A549 (cell line): Measurements from ENCODE around the gene TRMT1. TPM values are rescaled to one million over a fixed set of nuclear protein-coding genes. Genes with fewer than 3 reads are reported as not detected.

Source experiments
- ATAC-seq, 2 experiments: fragments of 200-7000 bp in 1 of 2; fragments of >200 bp in 1 of 2; cut with Nextera tagmentation in 1 of 2; cut with Tn5 transposase in 1 of 2; 3 replicates each; pipeline versions ENCODE4 v1.8.0 to v1.9.1; 2018 to 2020; ENCODE audit warnings: mild to moderate bottlenecking in 1 of 2, moderate library complexity in 1 of 2
- CTCF ChIA-PET: fragments of 300-600 bp; sonication (Branson Sonifier 250); formaldehyde crosslinking; extraction: SDS; loops from one replicate; lab custom pipeline; 2021; ENCODE audit warnings: antibody characterized with exemption, inconsistent platforms; lab: Yijun Ruan, JAX
- POLR2A ChIA-PET: fragments of 350-600 bp; formaldehyde crosslinking; extraction: SDS; loops from one replicate; lab custom pipeline; 2021; ENCODE audit warnings: antibody characterized with exemption, inconsistent platforms; lab: Yijun Ruan, JAX
- DNase-seq, 2 experiments: peaks; one replicate each; pipeline versions ENCODE4 v3.0.0 to v3.0.0-alpha.2; 2011 to 2016; ENCODE audit warnings: low read depth in 1 of 2, low spot score in 1 of 2
- FAIRE-seq: peaks from 2 replicates; lab custom pipeline; 2011; peaks lifted over from hg19 to GRCh38; lab: Jason Lieb, UNC
- H3K27ac ChIP-seq, 2 experiments: fragments of >200 bp; sonication (Bioruptor Twin); formaldehyde crosslinking; 3 replicates each; pipeline ENCODE4 v1.5.1; 2016 to 2017
- H3K4me1 ChIP-seq: fragments of >200 bp; sonication (Bioruptor Twin); formaldehyde crosslinking; 3 replicates; pipeline ENCODE4 v1.6.1; 2016
- H3K4me2 ChIP-seq: fragments of >200 bp; sonication (Bioruptor Twin); formaldehyde crosslinking; 3 replicates; pipeline ENCODE4 v1.6.1; 2016
- H3K4me3 ChIP-seq: fragments of >200 bp; sonication (Bioruptor Twin); formaldehyde crosslinking; 3 replicates; pipeline ENCODE4 v1.5.1; 2016
- H3K9me3 ChIP-seq: fragments of >200 bp; sonication (Bioruptor Twin); formaldehyde crosslinking; 3 replicates; pipeline ENCODE4 v1.6.1; 2016
- ATOH8 ChIP-seq: fragments of 250-450 bp; sonication (Bioruptor Pico); IDR thresholded peaks from 2 replicates; pipeline ENCODE4 v1.5.0; 2020; ENCODE audit warnings: low read depth, mild to moderate bottlenecking, moderate library complexity
- BCL3 ChIP-seq: fragments of >200 bp; sonication (Bioruptor Twin); formaldehyde crosslinking; IDR thresholded peaks from 3 replicates; pipeline ENCODE4 v1.6.1; 2016
- BHLHE40 ChIP-seq: IDR thresholded peaks from 2 replicates; pipeline ENCODE4 v1.6.1; 2012; ENCODE audit warnings: low read depth, low read length, inconsistent platforms
- CBX2 ChIP-seq: fragments of 200-600 bp; sonication (generic); IDR thresholded peaks from 2 replicates; pipeline ENCODE4 v1.6.1; 2016; ENCODE audit warnings: low read depth, mild to moderate bottlenecking, borderline replicate concordance
- CTCF ChIP-seq: fragments of >200 bp; sonication (Bioruptor Twin); formaldehyde crosslinking; IDR thresholded peaks from 3 replicates; pipeline ENCODE4 v1.5.1; 2016
- FOSB ChIP-seq: fragments of 250-450 bp; sonication (Bioruptor Pico); IDR thresholded peaks from 2 replicates; pipeline ENCODE4 v1.5.0; 2020; ENCODE audit warnings: mild to moderate bottlenecking, moderate library complexity
- FOXS1 ChIP-seq: fragments of 250-450 bp; sonication (Bioruptor Pico); IDR thresholded peaks from 2 replicates; pipeline ENCODE4 v1.5.0; 2020; ENCODE audit warnings: mild to moderate bottlenecking, moderate library complexity
- HOXB5 ChIP-seq: fragments of 250-450 bp; sonication (Bioruptor Pico); IDR thresholded peaks from 2 replicates; pipeline ENCODE4 v1.5.0; 2020; ENCODE audit warnings: mild to moderate bottlenecking, moderate library complexity
- JUN ChIP-seq, 2 experiments: fragments of >200 bp; sonication (Bioruptor Twin); formaldehyde crosslinking; IDR thresholded peaks; 2 replicates in 1 of 2; 3 replicates in 1 of 2; pipeline ENCODE4 v1.6.1; 2016 to 2017
- MAZ ChIP-seq: fragments of 150-350 bp; IDR thresholded peaks from 2 replicates; pipeline ENCODE4 v1.6.1; 2014; ENCODE audit warnings: antibody characterized with exemption, low read depth, low read length, borderline replicate concordance
- NFE2L2 ChIP-seq: fragments of 150-350 bp; conservative IDR thresholded peaks from 2 replicates; pipeline ENCODE4 v1.6.1; 2014; ENCODE audit warnings: low read length
- NPAS2 ChIP-seq: fragments of 250-450 bp; sonication (Bioruptor Pico); IDR thresholded peaks from 2 replicates; pipeline ENCODE4 v1.8.0; 2022; ENCODE audit warnings: mild to moderate bottlenecking, moderate library complexity, borderline replicate concordance
- NR3C1 ChIP-seq: fragments of >200 bp; sonication (Bioruptor Twin); formaldehyde crosslinking; IDR thresholded peaks from 3 replicates; pipeline ENCODE4 v1.6.1; 2017
- RAD21 ChIP-seq, 2 experiments: fragments of >200 bp in 1 of 2; sonication (Bioruptor Twin) in 1 of 2; formaldehyde crosslinking in 1 of 2; IDR thresholded peaks in 1 of 2; conservative IDR thresholded peaks in 1 of 2; 2 replicates in 1 of 2; 3 replicates in 1 of 2; pipeline ENCODE4 v1.6.1; 2012 to 2018; ENCODE audit warnings: inconsistent platforms in 1 of 2
- RARB ChIP-seq: fragments of 250-450 bp; sonication (Bioruptor Pico); IDR thresholded peaks from 2 replicates; pipeline ENCODE4 v1.8.0; 2021; ENCODE audit warnings: mild to moderate bottlenecking, moderate library complexity
- RCOR1 ChIP-seq: fragments of 150-350 bp; IDR thresholded peaks from 2 replicates; pipeline ENCODE4 v1.6.1; 2014; ENCODE audit warnings: antibody characterized with exemption, low read length, low read depth
- REST ChIP-seq: fragments of 200-600 bp; sonication (generic); IDR thresholded peaks from 2 replicates; pipeline ENCODE4 v1.6.1; 2016; ENCODE audit warnings: antibody characterized with exemption, mild to moderate bottlenecking, moderate library complexity
- RNF2 ChIP-seq: fragments of 200-600 bp; sonication (generic); IDR thresholded peaks from 2 replicates; pipeline ENCODE4 v1.6.1; 2016; ENCODE audit warnings: low read depth, mild to moderate bottlenecking, antibody characterized with exemption, moderate library complexity, borderline replicate concordance
- USF2 ChIP-seq: fragments of 450-650 bp; IDR thresholded peaks from 2 replicates; pipeline ENCODE4 v1.6.1; 2014; ENCODE audit warnings: antibody characterized with exemption
- ZC3H11A ChIP-seq: fragments of 450-650 bp; IDR thresholded peaks from 2 replicates; pipeline ENCODE4 v1.6.1; 2014; ENCODE audit warnings: antibody characterized with exemption, mild to moderate bottlenecking
- ZNF302 ChIP-seq: fragments of 250-450 bp; sonication (Bioruptor Pico); IDR thresholded peaks from 2 replicates; pipeline ENCODE4 v1.9.0; 2021; ENCODE audit warnings: inconsistent platforms, mild to moderate bottlenecking, moderate library complexity
- WGBS: methylation state at CpG from one replicate; pipeline ENCODE4 v1.1.6; 2017; ENCODE audit errors: missing lambda C conversion rate; 5-methylcytosine and 5-hydroxymethylcytosine counted together
- polyA plus RNA-seq, 4 experiments: library from polyadenylated mRNA; depleted of rRNA in 3 of 4; stranded (reverse); fragments of >200 nt; fragmentation: RNase III in 1 of 4; extraction: RNeasy Plus Mini Kit Qiagen cat#74134 plus additional on column Dnase treatment in 1 of 4; gene quantifications; 2 replicates in 3 of 4; 3 replicates in 1 of 4; pipeline ENCODE4 v1.2.3, GENCODE V29; 2011 to 2017

Gene TRMT1
- polyA plus RNA-seq, 2 of the 4 experiments (the other 2 are of a cell fraction): 18.2 to 29.8 TPM

GRCh38 chr19:13057744-13058143 lies 58.8 kb downstream of the TRMT1 start:
- H3K4me2 ChIP-seq: no peak overlapping the region
- WGBS: 95% methylated on average over 2 of the region's 2 CpGs
- no peak overlapping the region for H3K4me3 ChIP-seq
- H3K27ac ChIP-seq: 0 out of 6 replicates have a peak overlapping the region, but pooled peaks of 1 of the 2 experiments have one; percentile 2
- ATAC-seq (no peak), DNase-seq (no peak), FAIRE-seq (no peak)
- TF ChIP-seq ATOH8: no peak
- TF ChIP-seq REST: no peak
- TF ChIP-seq ZNF302 (CRISPR knock-in tag): no peak
- TF ChIP-seq RARB (CRISPR knock-in tag): no peak
- no peak for TF ChIP-seq ZC3H11A
- no peak for TF ChIP-seq HOXB5
- no peak for TF ChIP-seq BCL3
- no peak for TF ChIP-seq NPAS2 (CRISPR knock-in tag)
- no peak for TF ChIP-seq BHLHE40
- no peak for TF ChIP-seq FOXS1
- no peak for TF ChIP-seq RNF2
- TF ChIP-seq USF2: no peak
- TF ChIP-seq RAD21 (conservative IDR thresholded peaks at IDR 0.05 in 1 of 2, IDR thresholded peaks at IDR 0.05 in 1 of 2): no peak
- TF ChIP-seq MAZ: no peak
- no peak for TF ChIP-seq FOSB
- no peak for TF ChIP-seq NFE2L2
- TF ChIP-seq JUN (IDR thresholded peaks at IDR 0.05): no peak
- no peak for TF ChIP-seq NR3C1
- no peaks in the 10 kb centered on the region for H3K9me3 ChIP-seq
- CTCF ChIA-PET: interaction anchor here (0.8 to 9.6 kb wide), 12 partner anchors 10 to 92 kb away, joined by 3 to 127 read pairs (median 6); no protein-coding TSS in a partner anchor
- POLR2A ChIA-PET: no interaction called here
- peaks cover 37% of the 10 kb centered on the region for H3K4me1 ChIP-seq

- Histone ChIP-seq H3K4me3 (no peak overlapping the region), H3K9me3 (no peaks in the 10 kb centered on the region), H3K4me2 (no peak overlapping the region), H3K4me1 (peaks cover 42% of the 10 kb centered on the region), H3K27ac (no peak overlapping the region)
- no peak for TF ChIP-seq RCOR1
- no peak for TF ChIP-seq NFE2L2
- no peak for TF ChIP-seq HOXB5
- no peak for TF ChIP-seq MAZ
- TF ChIP-seq CBX2: no peak
- TF ChIP-seq CTCF: no peak
- ChIA-PET CTCF (interaction anchor here (1.1 to 9.6 kb wide), 12 partner anchors 11 to 92 kb away, joined by 3 to 127 read pairs (median 8); no protein-coding TSS in a partner anchor), POLR2A (no interaction called here)
- 68% methylated on average over 14 of the region's 15 CpGs for WGBS
- DNase-seq: no peak
- FAIRE-seq: no peak
- no peak for ATAC-seq
Measured at GRCh38 chr19:13057147-13057572, 59.4 kb downstream of the TRMT1 start.
